Measurements from ENCODE around the gene GID8. TPM values are rescaled to one million over a fixed set of nuclear protein-coding genes. Genes with fewer than 3 reads are reported as not detected.

GID8 gene
- total RNA-seq, 2 donors from 2014 or later: 16.8 to 18.7 TPM

GRCh38 chr20:62987114-62987513, 49.2 kb downstream of the GID8 start:
- no peak for DNase-seq (ENCODE audit: low spot score)
- H3K4me1 ChIP-seq: no peaks in the 10 kb centered on the region
- no peak overlapping the region for H3K27ac ChIP-seq
- H3K9me3 ChIP-seq: no peaks in the 10 kb centered on the region
- TF ChIP-seq CTCF (IDR thresholded peaks at IDR 0.05): no peak
- no peak overlapping the region for H3K4me3 ChIP-seq
- no peaks in the 10 kb centered on the region for H3K27me3 ChIP-seq
- no peaks in the 10 kb centered on the region for H3K36me3 ChIP-seq

GRCh38 chr20:62989201-62989601, 51.3 kb downstream of the GID8 start:
- no peak overlapping the region for H3K27ac ChIP-seq
- H3K9me3 ChIP-seq: no peaks in the 10 kb centered on the region
- H3K4me3 ChIP-seq: no peak overlapping the region
- TF ChIP-seq CTCF (IDR thresholded peaks at IDR 0.05): no peak
- H3K27me3 ChIP-seq: no peaks in the 10 kb centered on the region
- no peak for DNase-seq (ENCODE audit: low spot score)
- no peaks in the 10 kb centered on the region for H3K4me1 ChIP-seq
- no peaks in the 10 kb centered on the region for H3K36me3 ChIP-seq

- H3K4me3 ChIP-seq: no peak overlapping the region
- TF ChIP-seq CTCF (IDR thresholded peaks at IDR 0.05): no peak
- no peaks in the 10 kb centered on the region for H3K27me3 ChIP-seq
- no peaks in the 10 kb centered on the region for H3K36me3 ChIP-seq
- H3K27ac ChIP-seq: no peak overlapping the region
- H3K9me3 ChIP-seq: no peaks in the 10 kb centered on the region
- DNase-seq (ENCODE audit: low spot score): no peak
- H3K4me1 ChIP-seq: no peaks in the 10 kb centered on the region
These were observed 52.4 kb downstream of the GID8 start for GRCh38 chr20:62990306-62990825.

- no peak for DNase-seq (ENCODE audit: low spot score)
- TF ChIP-seq CTCF (IDR thresholded peaks at IDR 0.05): no peak
- no peaks in the 10 kb centered on the region for H3K27me3 ChIP-seq
- no peak overlapping the region for H3K27ac ChIP-seq
- no peaks in the 10 kb centered on the region for H3K4me1 ChIP-seq
- no peaks in the 10 kb centered on the region for H3K9me3 ChIP-seq
- no peak overlapping the region for H3K4me3 ChIP-seq
- no peaks in the 10 kb centered on the region for H3K36me3 ChIP-seq
These were observed 53.4 kb downstream of the GID8 start for GRCh38 chr20:62991196-62991807.

- TF ChIP-seq CTCF (IDR thresholded peaks at IDR 0.05): no peak
- Histone ChIP-seq H3K27ac (no peak overlapping the region), H3K9me3 (no peaks in the 10 kb centered on the region), H3K36me3 (no peaks in the 10 kb centered on the region), H3K4me1 (no peaks in the 10 kb centered on the region), H3K27me3 (no peaks in the 10 kb centered on the region), H3K4me3 (no peak overlapping the region)
- DNase-seq (ENCODE audit: low spot score): no peak
These were observed 53.9 kb downstream of the GID8 start for GRCh38 chr20:62991863-62992262.
